GM23338 (cell line): Measurements from ENCODE around the gene TMEM271.

Experiments
- CREB1 ChIP-seq: fragments of 250-450 bp; sonication (Bioruptor Pico); IDR thresholded peaks from 2 replicates; pipeline ENCODE4 v1.5.0; 2020; ENCODE audit warnings: low read depth, mild to moderate bottlenecking, moderate library complexity
- CTCF ChIP-seq, 2 experiments: fragments of 200-600 bp in 1 of 2; sonication (generic) in 1 of 2; conservative IDR thresholded peaks; 2 replicates each; pipeline versions ENCODE4 v1.5.1 to v1.6.1; 2016 to 2017; ENCODE audit warnings: antibody characterized with exemption in 2 of 2, low read depth in 2 of 2, mild to moderate bottlenecking in 2 of 2, moderate library complexity in 1 of 2
- ETS1 ChIP-seq: IDR thresholded peaks from 2 replicates; pipeline ENCODE4 v1.6.1; 2016; ENCODE audit warnings: antibody characterized with exemption
- EZH2 ChIP-seq: fragments of 200-600 bp; sonication (generic); IDR thresholded peaks from one replicate; pipeline ENCODE4 v1.8.0; 2017; ENCODE audit warnings: antibody characterized with exemption, mild to moderate bottlenecking, low read depth; ENCODE audit not compliant: unreplicated experiment
- EZH2phosphoT487 ChIP-seq: fragments of 200-600 bp; sonication (generic); IDR thresholded peaks from one replicate; pipeline ENCODE4 v1.8.1; 2018; ENCODE audit warnings: antibody characterized with exemption; ENCODE audit not compliant: unreplicated experiment
- JUNB ChIP-seq: IDR thresholded peaks from one replicate; pipeline ENCODE4 v1.6.1; 2016; ENCODE audit warnings: antibody characterized with exemption; ENCODE audit not compliant: unreplicated experiment
- NANOG ChIP-seq: IDR thresholded peaks from 2 replicates; pipeline ENCODE4 v1.6.1; 2016; ENCODE audit warnings: antibody characterized with exemption, borderline replicate concordance
- POLR2AphosphoS5 ChIP-seq: IDR thresholded peaks from 2 replicates; pipeline ENCODE4 v1.6.1; 2016; ENCODE audit warnings: antibody characterized with exemption, low read depth
- REST ChIP-seq: IDR thresholded peaks from one replicate; pipeline ENCODE4 v1.6.1; 2018; ENCODE audit warnings: antibody characterized with exemption; ENCODE audit not compliant: unreplicated experiment
- STAT1 ChIP-seq: IDR thresholded peaks from one replicate; pipeline ENCODE4 v1.6.1; 2016; ENCODE audit warnings: antibody characterized with exemption; ENCODE audit not compliant: unreplicated experiment
- ZNF114 ChIP-seq: fragments of 250-450 bp; sonication (Bioruptor Pico); IDR thresholded peaks from 2 replicates; pipeline ENCODE4 v1.5.0; 2020; ENCODE audit warnings: mild to moderate bottlenecking, moderate library complexity
- ZNF331 ChIP-seq: fragments of 250-450 bp; sonication (Bioruptor Pico); IDR thresholded peaks from 2 replicates; pipeline ENCODE4 v1.5.0; 2020; ENCODE audit warnings: low read depth, mild to moderate bottlenecking, moderate library complexity
- ZNF462 ChIP-seq: fragments of 250-450 bp; sonication (Bioruptor Pico); IDR thresholded peaks from 2 replicates; pipeline ENCODE4 v1.5.0; 2020; ENCODE audit warnings: mild to moderate bottlenecking, moderate library complexity

- no peak for TF ChIP-seq POLR2AphosphoS5
- peak in 1 of 2 experiments; percentile 20; a peak in 1 of 4 replicates for TF ChIP-seq CTCF (conservative IDR thresholded peaks at IDR 0.05; ENCODE audit: low read depth in 2 of 2)
- TF ChIP-seq EZH2 = no peak
- no peak for TF ChIP-seq EZH2phosphoT487
- TF ChIP-seq CREB1 = no peak
- no peak for TF ChIP-seq STAT1
- TF ChIP-seq REST = no peak
- no peak for TF ChIP-seq ZNF114 (CRISPR knock-in tag)
- TF ChIP-seq NANOG = no peak
- no peak for TF ChIP-seq ETS1
- no peak for TF ChIP-seq ZNF331
- TF ChIP-seq JUNB = no peak
- no peak for TF ChIP-seq ZNF462 (CRISPR knock-in tag)
Measured at GRCh38 chr4:578451-579443, 2.7 kb upstream of the TMEM271 start.
